Stimulated activated CD8-positive, alpha-beta memory T cell treated with anti-CD3 and anti-CD28 coated beads, Interleukin-2, amount 100 ng/mL, for 48 hours (primary cell): ENCODE measurements around the gene COLEC12.

Source experiments
- DNase-seq, 2 donors: peaks; one replicate each; pipeline ENCODE4 v3.0.0-alpha.2; 2020; ENCODE audit warnings: low read depth in 2 of 2

COLEC12 gene

DNA sequence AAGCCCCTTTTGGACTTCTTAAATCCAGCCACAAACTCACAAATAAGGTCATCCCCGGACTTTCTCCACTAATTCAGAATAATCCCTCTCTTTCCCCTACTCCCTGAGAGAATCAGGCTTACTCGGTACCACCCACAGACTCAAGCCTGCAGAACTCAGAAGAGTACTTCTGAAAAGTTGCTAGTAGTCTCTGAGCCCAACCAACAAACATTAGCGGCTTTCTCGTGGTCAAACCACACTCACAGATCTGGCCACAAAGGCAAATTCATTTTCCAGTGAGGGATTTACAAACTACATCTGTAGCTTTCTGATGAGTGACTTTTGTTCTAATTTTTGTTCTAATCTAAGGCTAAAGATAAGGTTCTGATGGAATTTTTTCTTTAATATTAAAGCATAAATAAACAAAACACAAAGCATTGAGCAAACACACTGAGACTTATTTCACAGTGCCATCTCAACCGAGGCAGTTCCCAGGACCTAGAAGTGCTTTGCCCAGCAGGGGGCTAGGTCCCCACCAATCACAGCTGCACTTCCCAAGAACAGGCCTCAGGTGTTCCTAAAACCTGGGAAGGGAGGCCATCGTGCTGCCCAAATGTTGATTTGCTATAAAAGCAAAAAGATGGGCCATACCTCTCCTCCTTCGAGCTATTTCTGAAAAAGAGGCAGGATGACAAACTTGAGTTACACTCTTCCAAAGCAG, 110.7 kb downstream of the COLEC12 start:
- DNase-seq, result no peak

DNA sequence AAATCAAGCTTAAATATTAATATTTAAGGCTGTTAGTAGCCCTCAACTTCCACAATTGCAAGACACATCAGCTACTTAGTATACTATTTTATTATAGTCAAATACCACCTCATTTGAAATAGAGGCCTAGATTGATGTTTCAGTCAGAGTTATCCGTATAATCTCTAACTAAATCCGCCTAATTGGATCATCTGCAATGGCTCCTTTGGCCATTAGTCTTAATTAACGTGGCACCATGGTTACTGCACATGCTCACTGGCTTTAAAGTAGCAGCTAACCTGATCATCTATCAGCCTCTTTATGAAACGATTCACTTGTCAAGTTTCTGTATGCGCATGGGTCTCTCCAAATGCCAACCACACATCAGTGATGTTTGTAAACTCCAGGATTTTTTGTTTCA, 112.3 kb downstream of the COLEC12 start:
- DNase-seq, result no peak

DNA sequence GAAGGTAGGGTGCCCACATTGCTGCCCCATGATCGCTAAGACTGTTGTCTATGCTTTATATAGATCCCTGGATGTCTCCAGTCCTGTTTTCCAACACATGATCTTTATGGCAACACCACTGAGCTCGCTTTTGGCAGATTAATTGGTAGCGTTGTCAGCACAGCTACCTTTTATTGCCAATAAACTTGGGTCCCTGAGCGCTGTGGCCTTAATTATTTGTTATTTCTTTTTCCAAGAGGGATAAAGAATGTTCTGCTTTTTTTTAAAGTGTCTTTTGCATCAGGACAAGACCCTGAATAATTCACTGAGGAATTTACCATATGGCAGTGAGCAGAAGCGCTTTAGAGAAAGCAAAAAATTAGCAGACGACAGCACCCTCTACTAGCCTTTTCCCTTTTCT, 113.5 kb downstream of the COLEC12 start:
- no peak for DNase-seq

DNA sequence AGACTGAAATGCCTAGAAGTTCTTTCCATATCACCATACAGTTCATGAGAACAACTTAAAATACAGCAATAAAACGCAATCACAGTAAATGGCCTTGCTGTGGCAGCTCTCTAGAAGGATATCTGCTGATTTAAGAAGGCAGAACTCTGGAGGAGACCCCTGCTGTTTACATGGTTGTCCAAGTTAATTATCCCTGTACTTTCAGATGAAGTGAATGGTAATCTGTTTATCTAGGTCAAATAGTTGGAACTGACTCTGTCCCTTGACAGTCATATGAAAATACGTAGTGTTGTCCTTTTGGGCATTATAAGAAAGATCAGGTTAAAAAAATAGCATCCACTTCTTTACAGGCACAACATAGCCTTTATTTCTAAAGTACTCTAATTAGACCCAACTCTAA, 115.6 kb downstream of the COLEC12 start:
- no peak for DNase-seq

DNA sequence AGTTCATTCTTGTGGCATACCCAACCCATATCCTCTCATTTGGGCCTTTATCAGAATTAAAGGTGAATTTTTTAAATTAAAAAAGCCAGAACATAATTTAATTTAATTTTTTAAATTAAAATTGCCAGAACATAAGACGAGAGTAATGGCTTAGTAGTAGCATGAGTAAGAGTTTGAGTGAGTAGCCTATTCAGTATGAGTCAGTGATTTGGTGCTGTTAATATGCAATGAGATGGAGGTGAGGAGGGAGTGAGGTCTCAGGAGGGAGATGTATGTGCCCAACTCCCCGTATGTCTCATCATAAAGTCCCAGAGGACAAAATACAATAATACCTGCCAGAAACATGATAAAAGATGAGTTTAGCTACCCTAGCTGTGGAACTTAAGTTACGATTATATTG, 117.4 kb downstream of the COLEC12 start:
- no peak for DNase-seq

DNA sequence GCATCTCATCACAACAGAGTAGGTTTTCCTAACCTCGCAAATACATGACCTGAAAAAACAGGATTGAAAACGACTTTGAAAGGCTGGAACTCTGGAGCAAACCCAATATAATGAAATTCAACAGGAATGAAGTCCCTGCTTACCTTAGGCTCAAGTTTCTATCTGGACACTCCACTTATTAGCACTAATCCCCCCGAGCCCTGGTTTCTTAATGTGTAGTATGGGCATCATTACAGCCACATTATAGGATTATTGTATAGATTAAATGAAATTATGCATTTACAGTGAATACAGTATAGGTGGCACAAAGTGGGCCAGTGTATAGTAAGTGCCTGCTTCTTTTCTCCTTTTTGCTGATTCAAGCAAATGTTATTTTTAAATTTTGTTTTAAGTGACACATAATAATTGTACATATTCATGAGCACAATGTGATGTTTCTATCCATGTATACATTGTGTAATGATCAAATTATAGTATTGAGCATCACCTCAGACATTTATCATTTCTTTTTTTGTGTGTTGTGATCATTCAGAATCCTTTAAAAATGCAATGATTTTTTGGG, 118.0 kb downstream of the COLEC12 start:
- DNase-seq, result no peak

DNA sequence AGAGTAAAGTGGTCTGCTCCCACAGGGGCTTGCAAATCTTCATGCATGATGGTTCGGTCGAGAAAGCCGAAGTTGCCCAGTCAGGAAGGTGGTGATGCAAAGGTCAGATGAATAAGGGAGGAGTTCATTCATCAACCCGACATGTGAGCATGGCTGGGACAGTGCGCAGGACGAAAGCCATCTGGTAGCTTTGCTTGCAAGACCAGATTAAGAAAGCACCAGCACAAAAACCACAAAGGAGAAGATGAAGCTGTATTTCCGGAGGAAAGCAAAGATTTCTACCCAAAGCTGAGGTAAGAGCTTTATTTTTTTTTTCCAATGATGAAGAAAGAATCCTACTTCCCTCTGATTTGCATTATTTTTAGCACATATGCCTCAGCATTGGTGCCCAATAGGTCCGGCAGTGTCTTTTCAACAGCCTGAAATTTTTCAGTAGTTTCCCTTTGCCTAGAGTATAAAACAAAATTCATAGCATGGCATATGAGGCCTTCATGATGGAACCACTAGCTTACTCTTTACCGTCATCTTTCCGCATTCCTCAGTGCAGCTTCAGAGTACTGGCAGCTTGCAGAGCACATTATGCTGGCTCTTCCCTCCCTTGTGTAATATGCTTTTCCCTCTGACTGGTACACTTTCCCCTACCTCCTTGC, 120.7 kb downstream of the COLEC12 start:
- DNase-seq, result no peak

DNA sequence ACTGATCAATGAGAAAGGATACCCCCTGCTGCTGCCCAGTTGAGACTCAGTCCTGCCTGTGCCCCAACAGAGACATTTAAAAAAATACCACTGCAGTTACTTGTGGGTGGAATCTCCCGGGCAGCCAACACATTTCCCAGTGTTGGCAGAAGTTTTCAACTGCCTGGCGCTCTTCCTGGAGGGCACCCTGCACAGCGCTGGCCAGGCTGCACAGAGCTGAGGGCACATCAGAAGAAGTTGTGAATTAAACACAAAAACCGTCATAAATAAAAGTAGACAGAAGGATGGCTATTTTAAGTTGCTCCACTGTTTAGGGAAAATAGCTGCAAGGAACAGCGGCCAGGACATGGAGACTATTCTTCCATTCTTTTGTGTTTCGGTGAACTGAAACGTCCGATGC, 122.4 kb downstream of the COLEC12 start:
- DNase-seq, result no peak

DNA sequence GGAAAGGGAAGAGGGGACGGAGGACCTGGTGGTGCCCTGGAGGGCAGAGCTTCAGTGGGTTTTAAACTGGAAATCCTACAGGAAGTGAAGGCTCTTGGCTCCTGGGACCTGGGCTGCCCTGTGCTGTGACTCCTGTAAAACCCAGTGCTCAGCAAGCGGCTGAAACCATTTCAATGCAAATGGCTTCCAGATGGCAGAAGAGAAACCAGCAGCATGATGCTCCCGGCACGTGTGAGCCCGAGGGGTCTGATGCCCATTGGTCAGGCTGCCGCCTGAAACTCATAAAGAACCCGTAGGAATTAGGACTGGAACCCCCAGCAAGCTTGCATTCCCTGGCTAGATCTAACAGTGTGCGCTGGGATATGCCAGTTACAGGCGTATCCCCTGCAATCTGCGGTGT, 123.4 kb downstream of the COLEC12 start:
- DNase-seq, result no peak

DNA sequence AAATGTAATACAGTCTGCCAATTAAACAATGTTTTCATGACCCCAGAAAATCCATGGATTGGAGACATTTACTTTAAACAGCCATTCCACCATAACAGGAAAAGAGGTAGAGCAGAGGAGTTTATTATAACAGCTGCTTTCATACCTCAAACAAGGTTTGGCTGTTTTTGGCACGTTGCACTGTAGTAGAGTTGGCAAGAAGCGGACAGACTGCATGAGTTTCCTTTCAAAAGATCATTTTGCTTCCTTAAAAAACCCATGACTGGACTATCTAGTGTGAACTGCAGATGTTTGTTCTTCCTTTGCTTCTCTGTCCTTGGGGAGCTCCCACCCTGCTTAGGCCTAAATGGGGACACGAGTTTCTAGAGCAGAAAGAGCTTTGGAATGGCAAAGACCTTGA, 124.2 kb downstream of the COLEC12 start:
- no peak for DNase-seq

DNA sequence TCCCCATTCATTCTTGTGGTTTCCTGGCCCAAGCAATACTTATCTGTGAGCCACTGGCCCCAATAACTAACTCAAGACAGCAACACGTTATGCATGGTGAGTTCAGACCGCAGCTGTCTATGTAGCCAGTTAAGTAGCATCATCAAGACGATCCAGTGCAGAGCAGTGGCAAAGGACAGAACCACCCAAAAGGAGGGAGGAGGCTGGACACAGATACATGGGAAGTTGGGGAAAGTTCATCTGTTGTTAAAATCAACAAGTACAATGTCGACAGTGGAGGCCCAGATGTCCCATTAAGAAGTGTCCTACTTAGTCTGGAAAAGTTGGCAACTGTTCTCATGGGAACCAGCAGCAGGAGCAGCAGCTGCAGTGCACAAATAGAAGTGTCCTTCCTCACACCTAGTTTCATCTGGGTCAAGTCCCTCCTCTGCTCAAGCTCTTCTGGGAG, 125.8 kb downstream of the COLEC12 start:
- no peak for DNase-seq

DNA sequence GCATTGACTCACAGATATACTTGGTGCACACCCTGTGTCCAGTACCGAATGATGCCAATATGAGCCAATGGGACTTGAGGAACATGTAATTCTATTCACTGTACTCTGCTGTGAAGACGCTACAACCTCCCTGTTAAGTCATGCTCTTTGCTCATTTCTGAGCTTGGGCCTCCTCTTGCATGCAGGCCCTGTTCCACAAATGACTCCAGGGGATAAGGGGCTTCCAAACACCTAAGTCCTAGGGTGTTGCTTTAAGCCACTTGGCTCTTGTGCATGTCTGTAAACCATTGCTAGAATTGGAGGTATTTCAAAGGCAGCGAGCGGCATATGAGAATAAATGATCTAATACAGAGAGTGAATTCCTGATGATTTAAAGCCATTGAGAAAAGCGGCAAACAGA, 126.7 kb downstream of the COLEC12 start:
- no peak for DNase-seq

DNA sequence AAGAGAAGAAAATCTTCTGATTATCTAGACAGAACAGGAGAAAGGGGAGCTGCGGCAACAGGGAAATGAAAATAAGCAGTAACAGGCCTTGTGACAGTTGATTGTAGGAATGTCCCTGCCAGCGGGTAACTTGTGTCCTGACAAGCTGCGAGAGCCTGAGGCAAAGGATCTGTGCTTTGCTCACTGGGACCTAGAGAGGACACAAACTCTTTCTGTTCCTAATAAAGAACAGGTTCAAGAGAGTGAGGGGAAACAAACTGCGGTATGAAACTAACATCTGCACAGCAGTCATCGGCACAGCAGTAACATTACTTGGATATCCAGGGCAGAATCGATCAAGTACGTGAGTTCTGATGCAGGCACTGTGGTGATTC, 128.9 kb downstream of the COLEC12 start:
- DNase-seq, result no peak

DNA sequence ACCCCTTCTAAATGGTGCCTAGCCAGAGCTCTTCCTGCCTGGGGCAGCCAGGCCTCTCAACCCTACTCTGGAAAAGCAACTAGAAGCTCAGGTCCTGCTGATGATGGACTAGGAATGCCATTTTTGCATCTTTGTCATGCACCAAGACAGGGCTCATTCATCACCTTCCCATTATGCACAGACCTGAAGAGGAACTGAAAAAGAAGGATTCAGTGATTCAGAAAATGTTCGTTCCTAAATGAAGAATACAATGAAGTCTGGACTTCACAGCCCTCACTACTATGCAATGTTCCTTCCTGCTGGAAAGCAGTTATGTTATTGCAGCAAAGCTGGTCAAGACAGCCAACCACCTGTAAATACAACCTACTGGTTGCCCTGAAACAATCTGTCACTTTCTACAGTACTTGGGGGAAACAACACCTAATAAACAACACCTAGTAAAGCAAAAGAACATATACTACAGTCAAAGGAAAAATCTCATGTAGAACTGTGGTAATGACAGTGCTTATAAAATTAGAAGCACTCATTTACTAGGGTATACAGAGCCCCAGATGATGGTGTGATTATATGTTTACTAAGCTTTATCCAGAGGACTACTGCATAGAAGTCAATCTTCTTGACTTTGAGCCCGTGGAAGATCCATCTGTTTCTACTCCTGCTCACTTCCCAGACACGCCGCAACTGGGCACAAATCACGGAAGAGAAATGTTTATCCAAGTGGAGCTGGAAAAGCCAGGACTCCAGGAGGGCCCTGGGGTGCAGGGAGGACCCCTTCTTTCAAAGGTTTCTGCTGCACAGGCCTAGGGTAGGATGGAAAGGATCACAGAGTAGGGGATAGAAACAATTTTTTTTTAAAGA, 129.5 kb downstream of the COLEC12 start:
- no peak for DNase-seq

DNA sequence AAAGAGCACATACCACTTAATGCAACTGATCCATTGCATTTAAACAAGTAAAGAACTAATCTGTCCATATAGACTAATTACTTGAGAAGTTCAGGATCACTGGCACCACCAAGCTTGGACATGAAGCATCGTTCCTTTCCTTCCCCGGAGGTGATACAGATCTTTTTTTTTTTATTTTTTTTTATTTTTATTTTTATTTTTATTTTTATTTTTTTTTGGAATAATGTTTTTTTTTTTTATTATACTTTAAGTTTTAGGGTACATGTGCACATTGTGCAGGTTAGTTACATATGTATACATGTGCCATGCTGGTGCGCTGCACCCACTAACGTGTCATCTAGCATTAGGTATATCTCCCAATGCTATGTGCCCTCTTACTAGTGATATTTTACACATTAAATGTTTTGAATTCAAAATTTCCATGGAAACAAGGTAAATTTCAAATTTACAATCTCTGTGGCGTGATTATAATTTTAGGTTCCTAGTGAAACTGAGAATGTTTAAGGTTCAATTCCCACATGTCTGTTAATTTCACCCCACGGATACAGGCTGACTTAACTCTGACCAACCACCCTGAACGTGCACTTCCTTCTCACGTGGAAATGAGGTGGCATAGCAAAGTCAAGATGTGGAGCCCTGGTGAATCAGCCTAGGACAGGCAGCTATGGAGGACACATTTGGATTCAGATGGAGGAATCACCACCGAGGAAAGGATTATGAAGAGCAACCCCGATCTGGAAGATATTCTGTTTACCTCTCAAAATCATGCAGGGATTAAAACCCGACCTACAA, 131.1 kb downstream of the COLEC12 start:
- DNase-seq, result no peak

DNA sequence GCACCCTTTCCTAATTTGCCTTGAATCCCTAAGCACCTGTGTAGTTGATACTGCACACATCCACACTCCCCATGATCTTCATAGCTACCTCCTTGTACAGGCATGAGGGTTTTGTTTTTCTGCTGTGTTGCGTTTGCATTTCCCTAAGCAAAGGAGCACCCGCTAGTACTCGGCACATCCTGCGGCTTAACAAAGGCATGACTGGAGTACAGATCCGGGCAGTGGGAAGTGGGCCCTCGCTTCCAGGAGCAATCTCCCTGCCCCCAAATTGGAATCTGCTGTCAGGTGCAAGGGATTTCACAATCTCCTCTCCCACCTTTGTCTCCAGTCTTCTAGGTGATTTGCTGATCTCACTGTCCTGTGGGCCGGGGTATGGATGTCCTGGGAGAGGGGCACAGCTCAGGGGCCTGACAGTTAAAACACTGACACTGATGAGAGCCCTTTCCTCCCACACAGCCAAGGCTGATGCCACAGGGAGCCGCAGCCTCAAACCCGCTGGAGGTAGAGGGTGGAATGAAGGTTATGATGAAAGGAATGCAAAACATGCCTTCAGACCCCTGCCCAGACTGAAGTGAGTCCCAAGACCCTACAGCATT, 133.9 kb downstream of the COLEC12 start:
- DNase-seq, result no peak

DNA sequence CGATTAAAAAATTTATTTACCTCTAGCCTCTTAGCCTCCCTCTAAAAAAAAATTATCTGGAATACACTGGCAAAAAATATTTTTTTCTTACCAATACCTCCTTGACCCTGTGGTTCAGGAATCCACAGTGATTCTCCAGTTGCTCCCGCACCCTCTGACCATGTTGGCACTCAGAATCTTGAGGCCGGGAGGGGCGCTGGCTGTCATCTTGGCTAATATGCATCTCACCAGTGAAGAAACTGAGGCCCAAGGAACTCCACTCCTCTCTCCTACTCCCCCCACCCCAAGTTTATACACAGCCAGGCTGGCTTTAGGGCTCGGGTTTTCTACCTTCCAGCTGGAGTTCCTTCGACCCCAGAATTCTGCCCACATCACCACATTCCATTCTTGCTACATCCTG, 134.8 kb downstream of the COLEC12 start:
- DNase-seq, result no peak

DNA sequence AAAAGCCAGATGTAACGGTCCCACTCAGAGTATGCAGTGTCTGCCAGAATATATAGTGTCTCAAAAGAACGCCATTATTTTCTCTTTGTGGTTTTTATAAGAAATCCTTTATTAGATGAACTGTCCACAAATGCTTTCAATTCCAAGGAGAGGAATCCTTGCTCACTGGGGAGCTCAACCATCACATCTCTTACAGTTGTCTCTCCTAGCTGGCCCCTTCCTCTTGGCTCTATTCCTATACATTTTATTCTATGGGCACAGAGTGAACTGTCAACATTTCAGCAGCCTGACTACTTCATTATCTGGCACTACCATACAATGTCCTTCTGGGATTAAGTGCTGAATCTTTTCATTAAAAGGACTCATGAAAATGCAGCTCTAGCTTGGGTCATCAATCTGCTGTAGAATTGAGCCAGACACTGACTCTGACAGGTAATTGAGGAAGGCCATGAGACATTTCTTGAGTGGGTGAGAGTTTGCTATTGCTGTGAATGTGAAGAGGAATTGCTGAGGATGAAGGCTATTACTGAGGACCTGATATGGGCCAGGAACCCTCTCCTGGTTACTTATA, 136.2 kb downstream of the COLEC12 start:
- no peak for DNase-seq

DNA sequence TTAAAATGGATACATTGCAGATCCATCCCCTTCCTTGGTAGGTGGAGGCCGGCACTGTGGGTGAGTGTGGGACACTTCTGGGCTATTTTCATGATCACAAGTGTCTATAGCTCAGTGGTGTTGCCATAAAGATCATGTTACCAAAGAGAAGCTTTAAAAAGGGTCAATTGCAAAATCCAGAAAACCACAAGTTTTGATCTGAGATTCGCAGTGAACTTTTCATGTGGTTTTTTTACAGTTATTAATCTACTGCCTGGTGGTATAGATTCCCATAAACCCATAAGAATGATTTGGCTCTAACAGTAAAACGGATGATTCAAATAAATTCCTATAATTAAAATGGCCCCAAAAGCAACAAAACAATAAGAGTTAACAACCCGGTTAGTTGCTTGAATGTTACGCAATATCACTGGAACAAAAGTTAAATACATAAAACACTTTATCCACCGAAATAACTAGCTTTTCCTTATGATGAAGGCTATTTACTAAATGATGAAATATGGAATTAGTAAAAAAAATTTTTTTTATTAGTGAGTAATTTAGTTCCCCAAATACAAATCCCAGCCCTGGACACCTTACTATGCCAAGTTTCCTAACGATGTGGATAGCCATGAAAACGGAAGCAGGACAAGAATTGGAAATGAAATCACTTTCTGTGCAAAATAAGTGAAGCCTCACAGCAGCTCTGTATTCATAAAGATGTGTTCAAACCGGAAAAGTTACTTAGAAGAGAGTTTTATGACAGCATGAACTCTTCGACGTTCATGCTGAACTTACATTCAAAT, 137.0 kb downstream of the COLEC12 start:
- no peak for DNase-seq
